HCT116 (cell line): Measurements from ENCODE around the gene TP53RK.

Source experiments
- CTCF ChIP-seq, 3 experiments: fragments of 200-600 bp in 1 of 3; sonication (generic) in 1 of 3; IDR thresholded peaks in 2 of 3; conservative IDR thresholded peaks in 1 of 3; 2 replicates each; pipeline ENCODE4 v1.5.1; 2012 to 2017; ENCODE audit warnings: low read depth in 2 of 3, low read length in 2 of 3, antibody characterized with exemption in 1 of 3, borderline replicate concordance in 1 of 3, control low read depth in 1 of 3, mild to moderate bottlenecking in 1 of 3, mixed read lengths in 1 of 3, mixed run types in 1 of 3, moderate library complexity in 1 of 3; ENCODE audit not compliant: insufficient read depth in 1 of 3
- JUND ChIP-seq: IDR thresholded peaks from 2 replicates; pipeline ENCODE4 v1.6.1; 2012
- POLR2A ChIP-seq: IDR thresholded peaks from 2 replicates; pipeline ENCODE4 v1.7.0; 2011; ENCODE audit warnings: borderline replicate concordance; ENCODE audit not compliant: insufficient read depth, insufficient read length; ENCODE audit errors: extremely low read depth
- RAD21 ChIP-seq: IDR thresholded peaks from 2 replicates; pipeline ENCODE4 v1.6.1; 2012; ENCODE audit warnings: low read depth, mild to moderate bottlenecking
- SRF ChIP-seq: IDR thresholded peaks from 2 replicates; pipeline ENCODE4 v1.6.1; 2012; ENCODE audit warnings: low read depth
- ZBTB33 ChIP-seq: IDR thresholded peaks from 2 replicates; pipeline ENCODE4 v1.6.1; 2011; ENCODE audit warnings: mild to moderate bottlenecking, low read length, moderate library complexity; ENCODE audit not compliant: insufficient replicate concordance; ENCODE audit errors: extremely low read depth

GRCh38 chr20:46666818-46667515 is 22.3 kb downstream of the TP53RK start:
- TF ChIP-seq CTCF (IDR thresholded peaks at IDR 0.05 in 2 of 3, conservative IDR thresholded peaks at IDR 0.05 in 1 of 3; ENCODE audit: borderline replicate concordance in 1 of 3, insufficient read depth in 1 of 3, low read depth in 2 of 3, low read length in 2 of 3): no peak
- TF ChIP-seq JUND: no peak
- no peak for TF ChIP-seq POLR2A
- no peak for TF ChIP-seq ZBTB33
- no peak for TF ChIP-seq SRF
- no peak for TF ChIP-seq RAD21
